Gastroesophageal sphincter (tissue), 3 donors: ENCODE measurements around the gene ZFR2.

Source experiments
- CTCF ChIP-seq, 4 experiments: fragments of 200-600 bp in 2 of 4; fragments of 450-650 bp in 2 of 4; sonication (generic) in 1 of 4; IDR thresholded peaks; one replicate each; pipeline ENCODE4 v1.5.1; 2017 to 2019; ENCODE audit warnings: antibody characterized with exemption in 4 of 4, mild to moderate bottlenecking in 2 of 4, moderate library complexity in 2 of 4
- POLR2A ChIP-seq, 2 donors: fragments of 450-650 bp; IDR thresholded peaks; one replicate each; pipeline ENCODE4 v1.6.1; 2017; ENCODE audit warnings: antibody characterized with exemption in 2 of 2, mild to moderate bottlenecking in 2 of 2, moderate library complexity in 1 of 2
- POLR2AphosphoS5 ChIP-seq: sonication (generic); formaldehyde crosslinking; IDR thresholded peaks from one replicate; pipeline ENCODE4 v1.6.1; 2017; ENCODE audit warnings: antibody characterized with exemption

- TF ChIP-seq CTCF (IDR thresholded peaks at IDR 0.05) (no peak), POLR2A (IDR thresholded peaks at IDR 0.05) (no peak), POLR2AphosphoS5 (no peak)
Observed at GRCh38 chr19:3766520-3766919, 102.3 kb downstream of the ZFR2 start.
